Measurements from ENCODE around the gene ITFG1. TPM values are rescaled to one million over a fixed set of nuclear protein-coding genes. Genes with fewer than 3 reads are reported as not detected.
"Not testable (repeated sequence)": the region's sequence is repeated elsewhere in the genome, so short reads cannot be mapped to it uniquely, and the experiment has no call there.

ITFG1 gene
- total RNA-seq, 1 donor from 2014 or later = 69.6 TPM

- DNase-seq (ENCODE audit: low spot score); intact Hi-C loops (cut with DNase I): not testable (repeated sequence)
Measured at GRCh38 chr16:47442884-47443283, 18.0 kb downstream of the ITFG1 start.

- DNase-seq (ENCODE audit: low spot score); intact Hi-C loops (cut with DNase I): not testable (repeated sequence)
Measured at GRCh38 chr16:47440066-47440465, 20.8 kb downstream of the ITFG1 start.

GRCh38 chr16:47434274-47434673 lies 26.6 kb downstream of the ITFG1 start:
- DNase-seq (ENCODE audit: low spot score); intact Hi-C loops (cut with DNase I): not testable (repeated sequence)

- intact Hi-C loops (cut with DNase I) = no loop called here
- no peak for DNase-seq (ENCODE audit: low spot score)
Measured at GRCh38 chr16:47431960-47432359, 28.9 kb downstream of the ITFG1 start.

DNA sequence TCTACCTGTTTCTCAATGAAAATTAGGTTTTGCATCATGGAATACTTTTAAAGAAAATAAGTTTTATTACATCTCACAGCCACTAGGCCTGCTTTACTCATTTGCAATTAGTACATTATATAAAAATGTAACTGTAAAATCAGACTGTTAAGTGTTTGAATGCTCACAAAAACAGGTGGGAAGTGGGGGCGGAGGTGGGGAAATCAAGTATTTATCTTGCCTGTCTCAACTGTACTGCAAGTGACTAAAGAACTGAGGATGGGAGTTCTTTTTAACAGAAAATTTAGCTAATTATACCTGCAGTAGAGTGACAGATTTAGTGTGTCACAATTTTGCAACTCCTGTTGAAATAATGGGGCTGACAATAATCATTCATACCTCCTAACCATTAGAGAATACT lies 34.1 kb downstream of the ITFG1 start:
- intact Hi-C loops (cut with DNase I) = no loop called here

GRCh38 chr16:47424846-47425245 lies 36.0 kb downstream of the ITFG1 start:
- no peak for DNase-seq (ENCODE audit: low spot score)
- intact Hi-C loops (cut with DNase I) = no loop called here

More for the DNA sequence above, 34.1 kb downstream of the ITFG1 start:
- no peak for DNase-seq (ENCODE audit: low spot score)

DNA sequence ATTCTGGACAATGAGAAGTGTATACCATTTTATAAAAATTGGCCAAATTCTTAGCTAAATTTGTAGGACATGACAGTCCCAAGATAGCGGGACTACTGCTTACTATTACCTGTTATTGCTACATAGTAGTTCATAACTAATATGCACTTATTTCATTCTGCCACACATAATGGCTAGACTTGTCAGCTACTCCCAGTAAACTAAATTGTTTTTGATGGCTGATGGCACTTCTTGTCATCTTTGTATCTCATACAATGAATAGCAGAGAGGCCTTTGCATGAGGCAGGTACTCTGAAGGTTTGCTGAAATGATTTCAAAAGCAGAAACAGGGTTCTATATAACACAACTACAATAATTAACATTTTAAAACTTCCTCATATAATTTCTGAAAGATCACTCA lies 44.0 kb downstream of the ITFG1 start:
- DNase-seq (ENCODE audit: low spot score) = no peak
- intact Hi-C loops (cut with DNase I) = no loop called here

GRCh38 chr16:47413041-47413440 lies 47.8 kb downstream of the ITFG1 start:
- intact Hi-C loops (cut with DNase I) = no loop called here
- DNase-seq (ENCODE audit: low spot score) = no peak

GRCh38 chr16:47408491-47408890 lies 52.4 kb downstream of the ITFG1 start:
- no peak for DNase-seq (ENCODE audit: low spot score)
- intact Hi-C loops (cut with DNase I) = no loop called here

DNA sequence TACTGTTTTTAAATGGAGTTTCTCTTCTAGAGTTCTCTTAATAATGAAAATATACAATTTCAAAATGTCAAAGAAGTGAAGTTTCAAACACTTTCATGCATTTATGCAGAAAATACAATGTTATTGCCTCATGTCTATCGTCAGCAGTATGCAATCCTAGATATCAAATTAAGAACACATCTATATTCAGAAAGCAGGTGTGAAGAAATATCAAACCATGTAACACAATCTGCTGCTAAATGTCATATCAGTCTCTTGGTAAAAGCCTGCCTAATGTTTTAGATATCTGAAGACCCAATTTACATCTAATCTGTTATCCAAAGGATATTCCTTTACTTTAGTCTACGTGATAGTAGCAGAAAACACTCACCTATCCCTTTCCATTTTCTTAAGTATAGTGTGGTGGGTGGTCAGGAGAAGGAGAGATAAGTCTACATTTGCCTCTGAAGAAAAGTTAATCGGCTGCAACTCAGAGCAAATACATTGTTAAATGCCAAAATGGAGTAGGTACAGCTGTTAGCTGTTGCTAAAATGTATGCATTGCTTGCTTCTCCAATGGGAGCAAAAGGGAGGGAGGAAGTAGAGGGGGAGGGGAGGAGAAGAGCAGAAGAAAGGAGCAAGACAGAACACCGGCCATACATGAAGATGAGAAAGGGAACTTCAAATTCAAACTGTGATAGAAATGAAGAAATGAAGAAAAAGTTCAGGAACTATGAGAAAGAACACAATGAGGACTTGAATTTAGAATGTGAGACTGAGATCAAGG lies 64.9 kb downstream of the ITFG1 start:
- intact Hi-C loops (cut with DNase I) = no loop called here

DNA sequence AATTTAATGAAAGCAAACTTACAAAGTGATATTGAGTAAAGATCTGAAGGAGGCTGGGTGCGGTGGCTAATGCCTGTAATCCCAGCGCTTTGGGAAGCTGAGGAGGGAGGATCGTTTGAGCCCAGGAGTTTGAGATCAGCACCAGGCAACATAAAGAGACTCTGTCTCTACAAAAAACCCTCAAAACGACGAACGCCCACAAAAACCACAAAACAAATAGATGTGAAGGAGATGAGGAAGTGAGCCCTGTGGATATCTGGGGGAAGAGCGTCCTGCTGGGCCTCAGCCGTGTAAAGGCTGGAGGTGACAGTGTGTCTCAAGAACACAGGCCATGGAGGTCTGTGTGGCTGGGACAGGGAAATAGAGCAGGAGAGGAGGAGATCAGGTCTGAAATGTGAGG lies 68.8 kb downstream of the ITFG1 start:
- intact Hi-C loops (cut with DNase I) = no loop called here
- DNase-seq (ENCODE audit: low spot score) = no peak

More for the DNA sequence above, 64.9 kb downstream of the ITFG1 start:
- no peak for DNase-seq (ENCODE audit: low spot score)

GRCh38 chr16:47388705-47389104 lies 72.2 kb downstream of the ITFG1 start:
- no peak for DNase-seq (ENCODE audit: low spot score)
- intact Hi-C loops (cut with DNase I) = no loop called here

DNA sequence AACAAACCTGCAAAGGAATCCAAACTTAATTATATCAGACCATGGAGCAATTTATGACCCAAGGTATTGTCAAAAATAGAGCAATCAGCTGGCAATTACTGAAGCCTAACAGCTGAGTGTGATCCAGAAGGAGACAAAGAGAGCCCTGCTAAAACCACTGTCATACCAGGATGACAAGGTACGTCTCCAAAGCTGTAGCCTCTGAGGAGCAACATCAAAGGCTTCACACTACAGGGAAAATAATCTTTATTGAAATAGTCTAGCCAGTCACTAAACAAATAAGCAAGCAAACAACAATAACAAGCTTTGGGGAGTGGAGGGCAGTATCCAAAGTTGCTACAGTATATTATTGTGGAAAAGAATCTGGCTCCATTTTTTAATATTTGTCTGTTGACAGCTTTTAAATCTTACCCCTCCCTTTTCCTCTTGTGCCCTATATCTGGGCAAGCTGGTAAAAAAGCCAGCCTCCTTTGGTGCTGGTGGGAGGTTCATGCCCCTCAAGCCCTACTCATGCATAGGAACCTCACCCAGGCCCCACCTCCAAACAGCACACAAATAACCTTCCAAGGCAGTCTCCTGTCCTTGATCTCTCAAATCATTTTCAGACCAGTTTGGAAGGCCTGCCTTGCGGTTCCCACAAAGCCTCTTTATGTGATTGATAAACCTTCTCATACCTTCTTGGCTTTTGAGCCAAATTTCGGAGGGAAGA lies 73.7 kb downstream of the ITFG1 start:
- no peak for DNase-seq (ENCODE audit: low spot score)
- intact Hi-C loops (cut with DNase I) = no loop called here

DNA sequence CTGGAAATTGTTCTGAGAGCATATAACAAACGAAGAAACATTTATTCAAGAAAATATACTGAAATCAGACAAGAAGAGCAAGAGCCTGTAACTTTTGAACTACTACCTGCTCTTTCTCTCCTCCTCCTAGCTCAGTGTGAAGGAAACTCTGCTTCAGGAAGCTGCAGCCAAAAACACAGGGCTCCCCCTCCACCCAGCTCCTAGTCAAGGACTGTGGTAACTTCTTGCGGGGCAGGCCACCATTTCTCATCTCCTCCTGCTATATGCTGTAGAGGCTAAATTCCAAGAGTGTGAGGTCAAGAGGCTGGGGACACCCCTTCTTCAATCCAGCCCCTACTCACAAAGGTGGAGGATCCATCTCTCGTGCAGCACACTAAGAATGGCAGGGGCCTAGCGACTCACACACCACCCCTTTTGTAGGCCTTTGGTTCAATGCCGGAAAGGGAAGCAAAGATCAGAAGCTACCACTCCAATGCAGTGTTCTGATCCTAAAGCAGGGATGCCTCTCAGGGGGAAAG lies 74.6 kb downstream of the ITFG1 start:
- intact Hi-C loops (cut with DNase I) = no loop called here
- no peak for DNase-seq (ENCODE audit: low spot score)

GRCh38 chr16:47382362-47382761 lies 78.5 kb downstream of the ITFG1 start:
- no peak for DNase-seq (ENCODE audit: low spot score)
- intact Hi-C loops (cut with DNase I) = no loop called here

GRCh38 chr16:47377154-47377553 lies 83.7 kb downstream of the ITFG1 start:
- no peak for DNase-seq (ENCODE audit: low spot score)

DNA sequence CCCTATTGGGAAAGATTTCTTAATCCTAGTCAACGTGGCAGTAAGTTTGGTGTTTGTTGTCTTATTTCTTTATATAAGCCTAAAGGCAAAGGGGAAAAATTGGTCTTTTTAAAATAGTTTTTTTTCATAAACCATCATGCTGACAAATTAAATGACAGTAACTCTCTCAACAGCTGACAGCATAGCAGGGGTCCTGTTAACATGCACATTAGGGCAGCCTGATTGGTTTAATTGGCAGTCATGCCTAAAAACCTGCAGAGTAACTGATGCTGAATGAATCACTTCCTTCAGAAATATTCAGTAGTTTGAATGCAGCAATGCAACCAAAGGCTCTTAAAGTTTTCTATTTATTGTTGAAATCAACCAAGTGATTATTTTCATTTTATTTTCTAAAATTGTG lies 85.4 kb downstream of the ITFG1 start:
- no peak for DNase-seq (ENCODE audit: low spot score)
- intact Hi-C loops (cut with DNase I) = no loop called here

More at GRCh38 chr16:47377154-47377553, 83.7 kb downstream of the ITFG1 start:
- intact Hi-C loops (cut with DNase I) = no loop called here

- intact Hi-C loops (cut with DNase I) = no loop called here
- DNase-seq (ENCODE audit: low spot score) = no peak
Measured at GRCh38 chr16:47374629-47375028, 86.2 kb downstream of the ITFG1 start.

- no peak for DNase-seq (ENCODE audit: low spot score)
- intact Hi-C loops (cut with DNase I) = no loop called here
Measured at GRCh38 chr16:47371271-47372014, 89.4 kb downstream of the ITFG1 start.

DNA sequence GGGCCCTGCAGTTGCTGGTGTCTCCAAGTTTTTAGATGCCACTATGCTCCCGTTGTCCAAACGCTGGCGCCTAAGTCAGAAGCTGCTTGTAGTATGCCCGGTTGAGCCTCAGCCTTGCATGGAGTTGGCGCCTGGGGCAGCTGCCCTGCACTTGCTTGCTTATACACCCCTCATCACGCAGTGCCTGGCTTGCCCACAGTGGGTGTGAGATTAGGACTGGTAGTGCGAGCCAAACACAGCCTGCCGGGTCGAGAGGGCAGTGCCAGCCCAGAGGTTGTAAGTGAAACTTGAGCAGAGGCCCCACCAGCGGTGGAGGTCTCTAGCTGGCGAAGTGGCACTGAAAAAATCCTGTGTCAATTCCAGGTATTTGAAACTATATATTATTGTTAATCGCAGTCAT lies 90.3 kb downstream of the ITFG1 start:
- intact Hi-C loops (cut with DNase I) = no loop called here
- DNase-seq (ENCODE audit: low spot score) = no peak
